ENCODE data around the gene MRPS25.

MRPS25 gene

DNA sequence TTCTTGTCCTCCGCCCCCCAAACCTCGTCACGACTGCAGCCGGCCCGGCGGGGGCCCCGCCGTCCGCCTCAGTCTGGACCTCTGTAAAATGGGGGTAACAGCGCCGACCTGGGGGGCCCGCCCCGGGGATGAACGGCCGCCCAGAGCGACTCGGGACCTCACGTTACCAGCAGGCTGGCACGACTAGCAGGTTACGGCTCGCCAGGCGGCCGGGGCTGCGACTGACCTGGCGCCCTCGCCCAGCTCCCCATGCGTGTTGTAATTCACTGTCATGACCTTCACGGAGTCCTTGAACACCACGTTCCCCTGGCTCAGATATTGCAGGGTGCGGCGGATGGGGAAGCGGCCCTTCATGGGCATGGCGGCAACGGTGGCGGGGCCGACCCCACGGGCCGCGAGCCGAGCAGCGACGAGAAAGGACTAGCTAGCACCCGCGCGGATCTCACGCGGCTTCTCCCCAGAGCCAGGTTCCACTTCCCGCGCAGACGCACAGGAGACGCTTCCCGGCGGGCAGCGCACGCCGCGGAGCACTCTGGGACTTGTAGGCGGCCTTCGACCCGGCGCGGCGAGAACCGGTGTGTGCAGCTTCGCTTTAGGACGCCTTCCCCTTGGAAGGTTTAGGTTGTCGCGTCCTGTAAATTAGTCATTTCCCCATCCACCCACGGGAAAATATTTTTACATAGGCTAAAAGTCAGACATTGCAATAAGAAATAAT, at the start of gene MRPS25:
MRPS25 (minus strand) TSS at position 481 of the 715 bp plus-strand sequence; CDS start at position 360, 121 bp downstream.
- DNase-seq: peak; percentile 96

DNA sequence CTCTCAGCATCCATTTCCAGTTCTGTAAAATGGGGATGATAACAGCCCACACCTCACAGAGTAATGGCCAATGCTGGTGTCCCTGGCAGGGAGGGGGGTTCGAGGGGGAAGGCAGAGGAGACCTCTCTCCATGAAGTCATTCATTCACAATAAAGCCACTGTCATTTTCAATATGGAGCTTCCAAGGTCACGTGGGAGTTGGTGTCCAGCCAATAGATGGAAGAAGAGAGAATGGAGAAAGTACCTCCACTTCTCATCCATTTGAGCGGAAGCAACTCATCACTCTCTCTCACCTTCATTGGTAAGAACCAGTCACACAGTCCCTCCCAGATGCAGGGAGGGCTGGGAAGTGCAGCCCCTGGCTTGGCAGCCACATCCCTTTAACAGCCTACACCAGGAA, 48.8 kb upstream of the MRPS25 start:
- no peak for DNase-seq

DNA sequence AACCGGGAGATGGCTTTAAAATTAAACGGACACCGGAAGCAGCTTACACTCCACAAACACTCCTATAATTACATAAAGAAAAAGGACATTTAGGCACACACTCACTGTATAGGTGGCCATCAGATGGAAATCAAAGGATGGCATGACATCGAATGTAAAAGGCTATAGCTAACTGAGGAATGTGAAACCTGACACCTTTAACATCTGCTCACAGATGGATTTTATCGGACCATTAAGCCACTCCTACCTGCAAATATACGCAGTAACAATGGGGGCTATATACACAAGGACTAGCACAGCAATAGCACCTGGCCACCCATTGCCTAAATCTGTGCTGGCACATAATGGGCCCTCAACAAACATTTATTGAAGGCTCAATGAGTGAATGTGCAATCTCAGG, 48.4 kb upstream of the MRPS25 start:
- DNase-seq: no peak

DNA sequence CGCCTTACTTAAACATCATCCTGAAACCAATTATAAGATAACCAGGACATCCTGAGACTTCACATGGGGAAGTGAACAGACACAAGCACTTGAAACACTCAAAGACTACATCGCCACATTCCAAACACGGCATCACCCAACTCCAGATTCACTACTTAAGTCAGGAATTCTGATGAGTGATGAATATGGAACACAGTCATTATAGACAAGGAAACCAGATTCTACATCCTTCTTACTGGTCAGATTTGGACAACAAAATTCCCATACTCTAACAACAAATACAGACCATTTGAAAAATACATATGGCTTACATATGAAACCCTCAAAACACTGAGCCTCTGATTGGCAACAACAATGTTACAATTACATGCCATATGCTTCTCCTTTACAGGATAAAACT, 46.9 kb upstream of the MRPS25 start:
- no peak for DNase-seq

DNA sequence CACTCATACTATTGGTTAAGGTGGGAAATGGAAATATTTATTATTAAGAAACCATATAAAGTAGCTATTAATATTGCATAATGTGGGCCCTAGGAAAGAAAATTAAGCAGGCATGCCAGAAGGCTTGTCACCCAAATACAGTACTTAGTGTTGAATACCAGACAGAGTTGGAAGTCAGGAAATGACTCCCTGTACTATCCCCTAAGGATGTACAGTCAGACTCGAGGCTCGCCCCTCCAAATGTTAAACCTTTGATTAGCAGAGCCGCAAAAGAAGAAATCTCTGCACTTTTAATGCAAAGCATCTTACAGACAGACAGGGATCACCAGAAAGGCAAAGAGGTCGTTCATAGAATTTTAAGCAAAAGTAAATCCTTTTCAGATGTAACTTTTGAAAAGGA, 45.1 kb upstream of the MRPS25 start:
- DNase-seq: no peak

DNA sequence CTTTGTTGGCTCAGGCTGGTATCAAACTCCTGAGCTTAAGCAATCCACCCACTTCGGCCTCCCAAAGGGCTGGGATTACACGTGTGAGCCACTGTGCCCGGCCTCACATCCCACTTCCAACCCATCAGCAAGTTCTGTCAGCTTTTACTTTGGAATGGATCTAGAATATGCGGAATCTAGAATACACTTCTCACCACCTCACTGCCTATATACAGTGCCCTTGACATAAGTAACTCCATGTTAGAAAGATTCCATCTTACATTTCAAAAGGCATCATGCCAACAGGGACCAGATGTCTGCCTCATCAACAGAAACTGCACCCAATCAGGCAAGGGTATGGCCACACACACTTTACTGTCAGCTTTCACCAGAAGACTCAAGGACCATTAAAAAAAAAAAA, 43.8 kb upstream of the MRPS25 start:
- DNase-seq: no peak

DNA sequence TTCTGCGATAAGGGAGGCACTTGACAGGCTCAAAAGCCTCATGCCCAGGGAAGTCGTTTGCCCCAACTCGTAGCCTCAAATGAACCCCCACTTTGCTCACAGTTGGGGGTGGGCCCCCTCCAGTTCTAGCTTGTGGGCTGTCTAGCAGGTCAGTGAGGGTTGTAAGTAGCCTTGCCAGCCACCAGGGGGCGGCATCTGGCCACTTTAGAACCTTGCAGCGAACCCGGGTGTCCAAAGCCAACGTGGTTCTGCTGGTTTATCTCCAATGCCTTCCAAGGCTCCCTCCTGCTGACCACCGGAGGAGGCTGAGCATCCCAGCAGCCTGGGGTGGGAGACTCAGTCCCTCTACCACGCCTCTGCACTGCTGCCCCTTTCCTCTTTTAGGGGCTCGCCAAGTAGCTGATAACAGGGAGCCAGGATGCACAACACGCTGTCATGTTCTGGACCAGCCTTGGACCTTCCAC, 43.0 kb upstream of the MRPS25 start:
- peak; percentile 92 for DNase-seq

DNA sequence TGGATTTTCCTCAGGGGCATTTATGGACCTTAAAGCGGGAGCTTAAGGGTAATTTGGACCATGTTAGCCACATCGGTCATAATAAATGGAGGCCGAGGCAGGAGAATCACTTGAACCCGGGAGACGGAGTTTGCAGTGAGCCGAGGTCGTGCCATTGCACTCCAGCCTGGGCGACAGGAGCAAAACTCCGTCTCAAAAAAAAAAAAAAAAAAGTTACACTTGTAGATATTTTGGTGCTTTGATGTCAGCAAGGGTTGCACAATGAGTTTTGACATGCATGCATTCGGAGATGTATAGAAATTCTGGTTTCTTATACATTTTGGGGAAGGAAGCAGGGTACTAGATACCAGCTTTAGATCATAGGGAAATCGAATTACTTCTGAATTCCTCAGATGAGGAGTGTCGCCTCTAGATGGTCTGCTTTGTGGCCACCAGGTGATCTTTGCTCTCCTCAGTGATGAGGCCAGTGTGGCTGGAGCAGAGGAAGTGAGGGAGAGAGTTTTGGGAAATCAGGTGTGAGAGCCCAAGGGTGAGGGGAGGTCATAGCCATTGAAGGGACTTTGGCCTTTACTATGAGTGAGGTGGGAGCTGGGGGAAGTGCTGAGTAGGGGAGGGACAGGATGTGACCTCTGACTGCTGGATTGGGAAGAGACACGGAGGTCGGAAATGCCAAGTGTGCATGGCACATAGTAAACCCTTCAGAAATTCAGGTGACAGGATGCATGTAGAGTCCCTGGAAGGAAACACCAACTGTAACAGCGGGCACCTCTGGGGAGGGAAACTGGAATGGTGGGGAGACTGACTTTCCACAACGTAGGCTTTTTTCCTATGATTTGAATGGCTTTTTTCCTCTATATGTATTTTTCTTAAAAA, 42.2 kb upstream of the MRPS25 start:
- no peak for DNase-seq

DNA sequence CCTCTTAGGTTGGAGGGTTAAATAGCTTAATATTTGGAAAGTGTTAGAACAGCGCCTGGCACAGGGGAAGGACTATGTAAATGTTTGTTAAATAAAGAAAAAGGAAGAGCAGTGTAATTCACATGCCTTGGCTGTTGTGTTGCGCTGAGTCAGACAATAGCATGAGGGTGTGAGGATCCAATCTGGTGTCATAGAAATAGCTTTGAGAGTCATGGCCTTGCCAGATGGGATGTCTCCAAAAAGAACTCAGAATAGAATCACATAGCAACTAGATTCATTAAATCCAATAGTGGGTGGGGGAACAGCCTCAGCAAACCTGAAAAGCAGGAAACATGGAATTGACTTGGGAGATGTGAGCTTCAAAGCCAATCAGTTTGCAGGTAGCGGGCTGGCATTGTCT, 37.7 kb upstream of the MRPS25 start:
- no peak for DNase-seq

DNA sequence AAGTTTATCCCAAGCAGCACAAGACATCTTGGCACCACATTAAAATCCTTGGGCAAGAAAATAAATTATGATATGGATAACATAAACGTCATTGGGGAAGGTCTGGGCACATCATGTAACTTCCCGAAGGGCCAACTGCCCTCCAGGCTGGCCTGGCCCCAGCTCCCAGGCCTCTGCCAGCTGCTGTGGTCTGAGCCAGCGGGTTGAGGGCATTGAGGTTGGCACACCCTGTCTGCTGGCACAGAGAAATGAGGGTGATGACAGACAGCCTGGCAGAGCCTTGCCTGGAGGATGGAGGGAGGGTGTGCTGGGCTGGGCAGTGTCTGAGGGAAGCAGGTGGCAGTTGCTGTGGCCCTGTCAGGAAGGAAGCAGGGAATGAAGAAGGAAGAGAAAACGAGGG, 37.1 kb upstream of the MRPS25 start:
- no peak for DNase-seq

DNA sequence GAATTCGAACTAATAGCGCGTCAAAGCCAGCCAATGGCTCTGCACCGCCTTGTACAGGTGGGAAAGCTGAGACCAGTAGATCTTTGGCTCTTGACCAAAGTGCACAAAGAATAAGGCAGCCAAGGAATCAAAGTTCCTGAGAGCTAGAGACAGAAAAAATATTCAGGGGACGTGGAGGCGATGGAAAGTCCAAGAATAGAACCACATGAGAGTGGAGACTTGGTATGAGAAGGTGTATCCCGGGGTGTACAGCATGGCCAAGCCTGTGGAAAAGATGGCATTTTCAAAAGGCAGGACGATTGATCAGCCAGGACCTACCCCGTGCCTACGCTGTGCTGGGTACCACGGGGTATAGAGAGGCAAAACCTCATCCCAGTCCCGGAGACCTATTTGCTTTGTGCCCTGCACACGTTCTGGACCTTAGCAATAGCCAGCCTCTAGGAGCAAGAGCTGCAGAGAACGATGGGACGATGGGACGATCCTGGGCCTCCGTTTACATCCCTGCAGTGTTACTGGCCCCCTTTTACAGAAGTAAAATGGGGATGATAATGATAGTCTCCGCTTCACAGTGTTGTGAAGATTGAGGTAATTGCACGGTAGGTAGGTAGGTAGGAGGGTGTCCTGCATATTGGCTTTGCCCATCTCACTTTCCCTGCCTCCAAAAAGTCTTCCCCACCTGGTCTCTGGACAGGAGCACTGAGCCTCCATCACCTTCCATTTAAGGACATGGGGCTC, 34.4 kb upstream of the MRPS25 start:
- peak; percentile 68 for DNase-seq

DNA sequence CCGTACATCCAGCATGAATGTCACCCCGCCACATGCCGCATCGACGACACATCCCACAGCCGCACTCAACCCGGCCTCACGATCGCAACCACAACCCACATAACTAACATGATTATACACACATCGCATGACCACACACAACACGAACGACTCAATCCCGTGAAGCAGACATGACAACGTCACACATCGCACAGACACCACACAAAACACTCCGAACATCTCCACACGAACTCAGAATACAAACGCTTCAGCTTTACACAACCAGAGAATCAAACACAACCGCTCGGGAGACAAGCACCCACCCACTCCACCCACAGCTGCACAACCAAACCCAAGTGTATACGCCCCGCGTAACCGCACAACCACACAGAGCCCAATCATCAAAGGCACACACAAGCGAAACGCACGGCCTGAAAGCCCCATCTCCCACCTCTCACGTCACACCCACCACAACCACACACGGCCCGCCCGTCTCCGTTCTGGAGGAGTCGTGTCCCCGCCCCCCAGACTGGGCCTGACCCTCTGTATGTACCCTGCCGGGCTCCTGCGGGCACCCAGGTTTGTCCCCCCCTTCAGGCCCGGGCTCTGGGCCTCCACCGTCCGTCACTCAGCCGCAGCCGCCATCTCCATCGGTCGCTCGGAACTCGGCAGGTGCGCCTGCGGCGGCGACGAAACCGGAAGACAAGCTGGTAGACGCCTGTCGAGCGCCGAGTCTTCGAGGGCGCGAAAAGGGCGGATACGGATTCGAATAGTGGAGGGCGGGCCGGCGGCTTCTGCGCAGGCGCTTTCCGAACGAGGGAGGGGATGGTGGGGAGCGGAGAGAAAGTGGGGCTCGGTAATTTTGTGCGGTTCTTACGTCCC, 33.6 kb upstream of the MRPS25 start, which contains the start of gene RBSN:
RBSN (minus strand) TSS at position 646 of the 861 bp plus-strand sequence. CDS start 3,028 bp downstream, outside the sequence.
- peak; percentile 98 for DNase-seq

DNA sequence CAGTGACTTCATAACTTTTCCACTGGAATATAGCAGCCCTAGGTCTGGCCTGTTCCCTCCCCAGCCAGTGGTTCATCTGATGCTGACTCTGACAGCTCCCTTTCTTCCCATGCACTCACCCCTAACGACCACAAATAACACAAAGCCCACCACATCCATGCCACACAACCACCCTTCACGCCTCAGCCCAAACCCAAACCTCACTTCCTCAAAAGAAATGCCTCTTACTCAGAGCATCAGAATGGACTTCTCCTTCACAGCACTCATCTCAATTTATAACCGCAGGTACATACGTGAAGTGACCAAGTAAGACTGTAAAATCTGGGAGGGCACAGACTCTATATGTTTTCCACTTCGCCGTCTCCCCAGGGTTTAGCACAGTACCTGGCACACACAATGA, 32.8 kb upstream of the MRPS25 start:
- peak; percentile 66 for DNase-seq

DNA sequence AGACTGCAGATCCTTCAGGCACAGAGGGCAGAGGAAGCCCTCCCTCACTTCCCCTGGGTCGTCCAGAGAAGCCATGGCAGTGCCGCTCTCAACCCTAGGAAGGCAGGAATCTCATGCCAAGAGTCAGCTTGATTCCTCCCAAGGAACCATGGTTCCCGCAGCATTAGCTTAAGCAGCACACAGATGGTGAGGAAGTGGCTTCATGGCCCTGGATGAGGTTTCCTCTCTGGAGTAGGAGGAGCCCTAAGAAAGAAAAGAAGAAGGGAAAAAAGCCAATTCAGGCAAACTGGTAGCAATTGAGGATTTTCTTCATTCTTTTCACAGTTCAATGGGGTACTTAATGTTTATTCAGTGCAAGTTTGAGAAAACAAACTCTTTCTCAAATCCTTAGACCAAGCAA, 30.9 kb upstream of the MRPS25 start:
- DNase-seq: no peak

DNA sequence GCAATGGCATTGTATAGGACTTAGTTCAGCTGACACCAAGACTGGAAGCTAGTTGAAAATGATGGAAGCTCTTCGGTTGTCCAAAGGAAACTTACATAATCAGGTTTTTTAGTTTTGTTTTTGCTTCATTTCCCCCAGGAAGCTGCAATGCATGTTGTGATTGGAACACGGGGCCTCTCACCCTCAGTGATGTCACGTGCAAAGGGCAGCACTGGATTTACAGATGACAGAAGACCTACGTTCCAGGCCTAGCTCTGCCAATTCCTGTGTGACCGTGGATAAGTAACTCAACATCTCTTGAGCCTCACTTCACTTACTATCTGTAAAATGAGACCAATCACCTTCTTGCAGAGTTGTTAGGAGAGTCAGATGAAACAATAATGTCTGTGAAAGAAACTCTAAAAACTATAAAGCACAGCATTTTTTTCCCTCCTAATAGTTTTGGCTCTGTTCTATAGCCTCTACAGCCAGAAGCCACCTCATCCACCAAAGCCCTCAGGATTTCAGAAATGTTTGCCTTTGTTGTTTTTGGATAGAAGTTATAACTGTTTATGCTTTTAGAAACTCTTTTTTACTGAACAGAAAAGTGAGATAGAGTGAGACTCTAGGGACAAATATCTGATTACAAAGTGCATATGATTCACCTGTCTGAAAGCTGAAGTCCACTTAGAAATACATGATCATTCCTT, 29.2 kb upstream of the MRPS25 start:
- DNase-seq: no peak

DNA sequence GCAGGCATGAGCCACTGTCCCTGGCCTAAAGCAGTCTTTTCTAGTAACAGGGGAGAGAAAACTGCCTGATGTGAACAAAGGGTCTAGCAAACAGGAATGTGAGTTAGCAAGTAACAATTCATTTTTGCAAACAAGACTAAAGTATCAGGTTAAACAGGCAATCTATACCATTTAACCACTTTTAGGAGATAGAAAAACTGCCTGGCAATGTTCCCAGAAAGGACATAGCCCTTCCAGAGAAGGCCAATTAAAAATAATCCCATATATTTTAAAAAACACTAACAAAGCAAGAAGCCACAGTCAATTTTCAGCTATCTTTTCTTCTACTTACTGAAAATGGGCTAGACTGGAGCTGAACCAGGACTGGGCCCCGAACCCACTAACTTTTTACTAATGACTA, 27.6 kb upstream of the MRPS25 start:
- no peak for DNase-seq

DNA sequence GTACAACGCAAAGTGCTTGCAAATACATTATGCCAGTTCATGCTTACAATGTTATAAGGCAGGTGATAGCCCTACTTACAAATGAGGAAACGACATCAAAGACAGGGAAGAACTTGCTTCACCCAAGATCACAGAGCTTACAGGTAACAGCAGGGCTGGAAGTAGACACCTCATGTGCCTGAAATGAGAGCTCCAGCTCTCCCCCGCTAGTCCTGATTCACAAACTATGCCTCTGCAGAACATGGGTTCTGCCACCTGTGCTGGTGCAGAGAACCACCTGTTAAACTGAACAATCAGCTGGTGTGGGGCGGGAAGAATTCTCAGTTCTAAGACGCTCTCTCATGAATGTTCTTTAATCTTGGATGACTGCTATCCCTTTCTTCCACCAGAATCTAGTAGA, 26.5 kb upstream of the MRPS25 start:
- no peak for DNase-seq

DNA sequence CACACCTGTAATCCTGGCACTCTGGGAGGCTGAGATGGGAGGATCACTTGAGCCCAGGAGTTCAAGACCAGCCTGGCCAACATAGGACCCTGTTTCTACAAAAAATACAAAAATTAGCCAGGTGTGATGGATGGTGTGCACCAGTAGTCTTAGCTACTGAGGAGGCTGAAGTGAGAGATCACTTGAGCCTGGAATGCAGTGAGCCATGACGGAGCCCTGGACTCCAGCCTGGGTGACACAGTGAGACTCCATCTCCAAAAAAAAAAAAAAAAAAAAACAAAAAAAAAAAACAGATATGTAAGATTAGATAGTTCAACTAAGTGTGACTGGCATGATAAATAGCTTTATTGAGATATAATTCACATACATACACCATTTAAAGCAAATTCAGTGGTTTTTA, 24.1 kb upstream of the MRPS25 start:
- DNase-seq: no peak

DNA sequence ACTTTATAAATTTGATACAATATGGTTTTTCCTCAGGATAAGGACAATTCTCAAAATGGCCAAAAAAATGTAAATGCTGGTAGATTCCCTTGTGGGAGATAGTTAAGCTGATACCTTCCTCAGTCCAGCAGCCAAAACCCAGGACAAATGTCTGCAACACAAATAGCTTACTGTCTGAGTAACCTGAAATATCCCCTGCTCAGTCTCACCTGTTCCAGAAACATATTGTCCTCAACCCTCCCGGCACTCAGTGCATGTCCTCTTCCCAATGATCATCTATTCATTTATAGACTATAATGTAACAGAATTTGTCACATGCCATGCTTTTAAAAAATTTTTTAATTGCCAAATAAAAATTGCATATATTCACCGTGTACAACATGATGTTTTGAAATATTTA, 21.6 kb upstream of the MRPS25 start:
- DNase-seq: no peak

DNA sequence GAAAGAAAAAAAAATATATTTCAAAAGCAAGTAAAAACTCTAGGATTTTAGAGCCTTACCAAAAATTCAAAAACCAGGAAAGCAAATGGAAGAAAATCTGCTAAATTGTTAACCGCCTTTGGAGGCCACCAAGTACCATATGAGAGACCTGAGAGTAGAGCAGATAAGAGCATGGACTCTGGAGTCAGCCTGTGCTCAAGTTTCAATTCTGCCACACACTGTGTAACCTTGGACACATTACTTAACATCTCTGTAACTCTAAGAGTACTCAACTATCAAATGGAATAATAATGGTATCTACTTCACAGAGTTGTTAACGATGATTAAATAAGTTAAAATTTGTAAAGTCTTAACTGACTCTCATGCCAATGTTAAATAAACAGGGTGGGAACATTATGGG, 21.1 kb upstream of the MRPS25 start:
- no peak for DNase-seq

DNA sequence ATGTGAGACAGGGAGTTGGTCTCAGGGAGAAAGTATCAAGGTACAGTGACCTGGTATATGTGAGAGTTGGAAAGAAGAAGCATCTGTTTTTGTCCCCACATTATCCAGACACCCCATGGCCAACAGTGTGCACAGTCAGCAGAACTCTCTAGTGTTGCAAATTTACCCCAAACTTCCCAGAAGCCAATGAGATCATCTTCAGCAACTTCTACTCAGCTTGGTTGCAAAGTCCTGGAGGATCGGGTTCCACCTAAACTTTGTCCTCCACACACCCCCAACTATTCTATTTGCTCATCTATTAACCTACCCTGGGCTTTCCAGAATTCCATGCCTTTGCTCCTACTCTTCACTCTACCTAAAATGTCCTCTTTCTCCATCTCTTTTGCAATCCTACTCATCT, 18.1 kb upstream of the MRPS25 start:
- DNase-seq: no peak

Data from activated effector memory CD4-positive, alpha-beta T cell treated with anti-CD3 and anti-CD28 coated beads, Interleukin-2, amount 50 U/mL, for 16 hours (primary cell).